HepG2 (cell line): ENCODE data around the gene SAXO2. TPM values are rescaled to one million over a fixed set of nuclear protein-coding genes. Genes with fewer than 3 reads are reported as not detected.
"Not testable (repeated sequence)": the region's sequence is repeated elsewhere in the genome, so short reads cannot be mapped to it uniquely, and the experiment has no call there.

Experiments
- ATAC-seq: fragments of 200-7000 bp; cut with Tn5 transposase; 3 replicates; pipeline ENCODE4 v1.9.1; 2020; ENCODE audit warnings: mild to moderate bottlenecking, moderate library complexity
- BruUV-seq: library from RNA; stranded (reverse); fragments of 400-500 nt; replicated peaks from 2 replicates; lab custom pipeline; 2021; lab: Mats Ljungman, UMichigan
- CTCF ChIA-PET: fragments of 300-600 bp; formaldehyde crosslinking; extraction: SDS; loops from one replicate; lab custom pipeline; 2021; ENCODE audit warnings: low total read pairs, inconsistent platforms, low intra/inter-chr PET ratio; lab: Yijun Ruan, JAX
- POLR2A ChIA-PET: fragments of 350-600 bp; sonication (Branson Sonifier 250); formaldehyde crosslinking; loops from one replicate; lab custom pipeline; 2020; ENCODE audit warnings: antibody characterized with exemption, inconsistent platforms; lab: Yijun Ruan, JAX
- DNase-seq: peaks from one replicate; pipeline ENCODE4 v3.0.0-alpha.2; 2015; ENCODE audit warnings: low spot score
- FAIRE-seq: peaks from 3 replicates; lab custom pipeline; 2011; peaks lifted over from hg19 to GRCh38; lab: Jason Lieb, UNC
- H2AFZ ChIP-seq: one replicate; pipeline ENCODE4 v1.6.1; 2011; ENCODE audit warnings: low read length, inconsistent platforms
- H3K27ac ChIP-seq: fragments of 300-600 bp; 3 replicates; pipeline ENCODE4 v1.8.0; 2011; ENCODE audit warnings: mixed run types, mild to moderate bottlenecking, mixed read lengths, low read length, inconsistent platforms; ENCODE audit not compliant: insufficient read depth; ENCODE audit errors: extremely low read length
- H3K27me3 ChIP-seq, 2 experiments: fragments of 200-600 bp in 1 of 2; 2 replicates in 1 of 2; 3 replicates in 1 of 2; pipeline versions ENCODE4 v1.6.0 to v1.8.0; 2011; ENCODE audit warnings: low read length in 2 of 2, mild to moderate bottlenecking in 2 of 2, moderate library complexity in 2 of 2, inconsistent platforms in 1 of 2; ENCODE audit not compliant: insufficient read depth in 2 of 2, control insufficient read depth in 1 of 2
- H3K36me3 ChIP-seq, 2 experiments: fragments of 200-600 bp in 1 of 2; replicated peaks in 1 of 2; 2 replicates in 1 of 2; 3 replicates in 1 of 2; pipeline versions ENCODE4 v1.5.1 to v1.8.0; 2011; ENCODE audit warnings: low read length in 2 of 2, inconsistent platforms in 1 of 2; ENCODE audit not compliant: insufficient read depth in 2 of 2, control insufficient read depth in 1 of 2
- H3K4me1 ChIP-seq: 2 replicates; pipeline ENCODE4 v1.5.1; 2012; ENCODE audit warnings: low read length, inconsistent platforms; ENCODE audit not compliant: insufficient read depth
- H3K4me2 ChIP-seq: 2 replicates; pipeline ENCODE4 v1.6.0; 2011; ENCODE audit warnings: low read depth, low read length, inconsistent platforms
- H3K4me3 ChIP-seq, 3 experiments: fragments of 200-600 bp in 1 of 3; sonication (generic), shearing (Covaris generic) in 1 of 3; replicated peaks in 1 of 3; 2 replicates each; pipeline ENCODE4 v1.5.1; 2011 to 2016; ENCODE audit warnings: low read length in 3 of 3, inconsistent platforms in 2 of 3, low read depth in 2 of 3, mild to moderate bottlenecking in 2 of 3, control low read depth in 1 of 3, mixed read lengths in 1 of 3; ENCODE audit not compliant: insufficient read depth in 1 of 3
- H3K79me2 ChIP-seq: one replicate; pipeline ENCODE4 v1.6.1; 2011; ENCODE audit warnings: low read length, inconsistent platforms; ENCODE audit not compliant: insufficient read depth
- H3K9ac ChIP-seq: 2 replicates; pipeline ENCODE4 v1.6.0; 2011; ENCODE audit warnings: mild to moderate bottlenecking, low read depth, low read length, inconsistent platforms; ENCODE audit not compliant: insufficient read depth
- H3K9me3 ChIP-seq: 2 replicates; pipeline ENCODE4 v1.5.1; 2012; ENCODE audit warnings: mild to moderate bottlenecking, low read length
- H4K20me1 ChIP-seq: 2 replicates; pipeline ENCODE4 v1.6.0; 2011; ENCODE audit warnings: inconsistent platforms, mild to moderate bottlenecking, low read length, moderate library complexity; ENCODE audit not compliant: insufficient read depth
- WGBS: methylation state at CpG from one replicate; pipeline ENCODE4 v1.1.6; 2017; ENCODE audit warnings: low lambda C conversion rate; 5-methylcytosine and 5-hydroxymethylcytosine counted together
- in situ Hi-C: cut with HindIII; loops from 2 replicates; pipeline ENCODE4 v1.10.0; 2017; ENCODE audit warnings: low pct_unique_long_range_greater_than_20kb; ENCODE audit not compliant: extremely low pct_ligation_motif_present
- intact Hi-C: fragments of 100-400 bp; cut with micrococcal nuclease; formaldehyde crosslinking; loops from one replicate; pipeline ENCODE4 v1.10.0; 2022; ENCODE audit not compliant: unreplicated experiment
- polyA plus RNA-seq, 8 experiments: library from polyadenylated mRNA; depleted of rRNA in 3 of 8; stranded (reverse) in 7 of 8; unstranded in 1 of 8; fragments of >200 nt; fragmentation: Illumina TruSeq in 4 of 8; extraction: Trizol in 4 of 8; gene quantifications; 2 replicates each; pipeline versions ENCODE4 v1.2.1 to v1.2.3, GENCODE V29; 2011 to 2016; ENCODE audit warnings: low read depth in 4 of 8, missing spikeins in 1 of 8, mixed read lengths in 1 of 8; ENCODE audit not compliant: insufficient read depth in 1 of 8
- total RNA-seq, 5 experiments: library from RNA; depleted of rRNA; stranded (reverse); fragments of >200 nt; fragmentation: Illumina TruSeq; extraction: Trizol; gene quantifications; 2 replicates each; pipeline ENCODE4 v1.2.3, GENCODE V29; 2016; ENCODE audit warnings: low read depth in 1 of 5

Gene SAXO2
- total and polyA plus RNA-seq, 2 of the 13 experiments (the other 11 are each of a cell fraction or from before 2014, with no cell fraction given) = 0.01 to 1.5 TPM

DNA sequence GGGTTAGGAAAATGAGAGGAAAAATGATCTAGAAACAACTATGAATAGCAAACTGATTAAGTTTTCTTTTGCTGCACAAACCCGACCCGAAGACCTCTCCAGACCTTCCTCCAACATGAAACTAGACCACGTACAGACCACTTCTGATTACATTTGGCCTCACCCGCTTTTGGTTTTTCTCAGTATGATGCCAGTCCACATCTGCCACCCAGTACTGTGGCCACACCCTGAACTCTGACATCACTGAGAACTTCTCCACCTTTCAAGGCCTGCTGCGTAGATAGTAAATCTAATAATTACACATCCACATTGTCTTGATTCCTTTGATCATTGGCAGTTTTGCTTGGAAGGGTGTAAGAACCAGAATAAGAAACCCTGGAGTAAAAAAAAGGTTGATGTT is 16.7 kb upstream of the SAXO2 start:
- in situ Hi-C loops, H3K27ac ChIP-seq, H2AFZ ChIP-seq, H3K9ac ChIP-seq, H3K4me1 ChIP-seq, CTCF ChIA-PET, FAIRE-seq, H3K79me2 ChIP-seq, H4K20me1 ChIP-seq, BruUV-seq, H3K27me3 ChIP-seq, POLR2A ChIA-PET, DNase-seq, H3K4me3 ChIP-seq, H3K36me3 ChIP-seq, H3K4me2 ChIP-seq, ATAC-seq, intact Hi-C loops, H3K9me3 ChIP-seq: not testable (repeated sequence)
- 94% methylated on average over 5 of the region's 5 CpGs for WGBS

DNA sequence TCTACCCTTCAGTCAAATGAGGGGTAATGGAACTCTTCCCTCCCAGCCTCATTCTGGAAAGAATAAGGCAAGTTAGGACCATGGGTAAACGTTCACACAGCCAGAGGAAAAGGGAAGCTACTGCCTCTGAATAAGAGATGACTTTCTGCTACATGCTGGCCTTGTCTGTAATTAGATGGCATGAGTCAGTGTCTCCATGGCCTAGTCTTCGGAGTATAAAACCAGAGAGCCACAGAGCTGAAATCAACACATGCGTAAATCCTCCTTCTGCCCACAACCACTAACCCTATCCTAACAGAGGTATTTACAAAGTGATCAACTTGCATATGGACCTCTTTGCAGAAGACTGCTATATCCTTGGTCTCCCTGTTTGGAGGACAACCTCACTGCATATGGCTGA is 14.4 kb upstream of the SAXO2 start:
- H3K9ac ChIP-seq, H3K4me2 ChIP-seq, FAIRE-seq, DNase-seq, BruUV-seq, ATAC-seq, CTCF ChIA-PET, H3K4me3 ChIP-seq, H4K20me1 ChIP-seq, intact Hi-C loops, H3K27ac ChIP-seq, H3K36me3 ChIP-seq, H3K27me3 ChIP-seq, H3K9me3 ChIP-seq, H3K79me2 ChIP-seq, in situ Hi-C loops, POLR2A ChIA-PET, H3K4me1 ChIP-seq, H2AFZ ChIP-seq: not testable (repeated sequence)
- WGBS = 91% methylated on average over 3 of the region's 3 CpGs
